Testis (tissue), 3 donors: ENCODE measurements around the gene CASP3. TPM values are rescaled to one million over a fixed set of nuclear protein-coding genes. Genes with fewer than 3 reads are reported as not detected.

Experiments used
- DNase-seq: peaks from one replicate; pipeline ENCODE4 v3.0.0-alpha.2; 2019
- H3K27ac ChIP-seq, 2 donors: fragments of 200-600 bp; sonication (generic); one replicate each; pipeline ENCODE4 v1.5.1; 2019
- H3K27me3 ChIP-seq: fragments of 200-600 bp; sonication (generic); one replicate; pipeline ENCODE4 v1.5.1; 2019
- H3K36me3 ChIP-seq: fragments of 200-600 bp; sonication (generic); one replicate; pipeline ENCODE4 v1.5.1; 2017; ENCODE audit warnings: low read depth; ENCODE audit errors: missing control alignments
- H3K4me1 ChIP-seq: fragments of 200-600 bp; sonication (generic); one replicate; pipeline ENCODE4 v1.5.1; 2019
- H3K4me3 ChIP-seq, 2 donors: fragments of 200-600 bp; sonication (generic); one replicate each; pipeline ENCODE4 v1.5.1; 2017 to 2019
- H3K9me3 ChIP-seq: fragments of 200-600 bp; sonication (generic); one replicate; pipeline ENCODE4 v1.5.1; 2017
- CTCF ChIP-seq, 3 experiments: fragments of 450-650 bp in 2 of 3; fragments of 200-600 bp in 1 of 3; sonication (generic) in 1 of 3; IDR thresholded peaks; one replicate each; pipeline ENCODE4 v1.5.1; 2016 to 2019; ENCODE audit warnings: antibody characterized with exemption in 3 of 3, mild to moderate bottlenecking in 2 of 3, moderate library complexity in 1 of 3
- POLR2A ChIP-seq: fragments of 450-650 bp; IDR thresholded peaks from one replicate; pipeline ENCODE4 v1.6.1; 2017; ENCODE audit warnings: antibody characterized with exemption, mild to moderate bottlenecking, moderate library complexity
- WGBS, 2 donors: methylation state at CpG; one replicate each; pipeline ENCODE4 v1.1.5; 2018; 5-methylcytosine and 5-hydroxymethylcytosine counted together
- intact Hi-C: fragments of 100-400 bp; cut with DNase I; formaldehyde crosslinking; loops from one replicate; pipeline ENCODE4 v1.15.1; 2023; ENCODE audit warnings: low total_unique reads
- polyA plus RNA-seq: library from polyadenylated mRNA; stranded (reverse); fragments of 350-450 nt; fragmentation: Illumina TruSeq; extraction: RNeasy Lipid Tissue Mini Kit (QIAGEN cat#74804); gene quantifications from one replicate; pipeline ENCODE4 v1.2.3, GENCODE V29; 2014; ENCODE audit warnings: low read depth, low replicate concordance; ENCODE audit not compliant: insufficient read depth
- total RNA-seq, 2 donors: library from RNA; depleted of rRNA; stranded (reverse); fragments of >200 nt; gene quantifications; one replicate each; pipeline ENCODE4 v1.2.3, GENCODE V29; 2016

Gene CASP3
- total and polyA plus RNA-seq, 3 donors from 2014 or later: 12.0 to 20.2 (median 12.3) TPM

- no peaks in the 10 kb centered on the region for H3K9me3 ChIP-seq
- intact Hi-C loops: no loop called here
- no peak overlapping the region for H3K4me3 ChIP-seq
- no peaks in the 10 kb centered on the region for H3K36me3 ChIP-seq
- TF ChIP-seq POLR2A (no peak), CTCF (IDR thresholded peaks at IDR 0.05) (no peak)
- H3K27me3 ChIP-seq: no peaks in the 10 kb centered on the region
- H3K4me1 ChIP-seq: no peaks in the 10 kb centered on the region
- H3K27ac ChIP-seq: no peak overlapping the region
- DNase-seq: no peak
- WGBS, 2 donors: 83 to 86% methylated on average over 5 of the region's 5 CpGs
Observed at GRCh38 chr4:184684491-184685189, 35.4 kb upstream of the CASP3 start.

GRCh38 chr4:184681916-184682315 lies 32.7 kb upstream of the CASP3 start:
- no peaks in the 10 kb centered on the region for H3K36me3 ChIP-seq
- 96 to 100% methylated on average over 1 of the region's 1 CpG for WGBS, 2 donors
- DNase-seq: no peak
- no peaks in the 10 kb centered on the region for H3K4me1 ChIP-seq
- H3K9me3 ChIP-seq: no peaks in the 10 kb centered on the region
- no peak overlapping the region for H3K4me3 ChIP-seq
- intact Hi-C loops: no loop called here
- TF ChIP-seq CTCF (IDR thresholded peaks at IDR 0.05): no peak
- no peak for TF ChIP-seq POLR2A
- no peaks in the 10 kb centered on the region for H3K27me3 ChIP-seq
- no peak overlapping the region for H3K27ac ChIP-seq

- Histone ChIP-seq H3K27ac (no peak overlapping the region), H3K36me3 (no peaks in the 10 kb centered on the region), H3K4me1 (no peaks in the 10 kb centered on the region), H3K9me3 (no peaks in the 10 kb centered on the region), H3K27me3 (no peaks in the 10 kb centered on the region), H3K4me3 (no peak overlapping the region)
- DNase-seq: no peak
- intact Hi-C loops: no loop called here
- no peak for TF ChIP-seq POLR2A
- TF ChIP-seq CTCF (IDR thresholded peaks at IDR 0.05): no peak
- whole genome bisulfite sequencing, 2 donors: 68 to 71% methylated on average over 9 of the region's 9 CpGs
Observed at GRCh38 chr4:184680698-184681097, 31.5 kb upstream of the CASP3 start.

GRCh38 chr4:184675821-184676492 lies 26.7 kb upstream of the CASP3 start:
- no peaks in the 10 kb centered on the region for H3K27me3 ChIP-seq
- H3K9me3 ChIP-seq: no peaks in the 10 kb centered on the region
- H3K4me1 ChIP-seq: no peaks in the 10 kb centered on the region
- intact Hi-C loops: no loop called here
- no peak for DNase-seq
- 83 to 91% methylated on average over 3 of the region's 3 CpGs for WGBS, 2 donors
- no peak overlapping the region for H3K27ac ChIP-seq
- H3K36me3 ChIP-seq: no peaks in the 10 kb centered on the region
- no peak overlapping the region for H3K4me3 ChIP-seq
- no peak for TF ChIP-seq POLR2A
- TF ChIP-seq CTCF (IDR thresholded peaks at IDR 0.05): no peak

DNA sequence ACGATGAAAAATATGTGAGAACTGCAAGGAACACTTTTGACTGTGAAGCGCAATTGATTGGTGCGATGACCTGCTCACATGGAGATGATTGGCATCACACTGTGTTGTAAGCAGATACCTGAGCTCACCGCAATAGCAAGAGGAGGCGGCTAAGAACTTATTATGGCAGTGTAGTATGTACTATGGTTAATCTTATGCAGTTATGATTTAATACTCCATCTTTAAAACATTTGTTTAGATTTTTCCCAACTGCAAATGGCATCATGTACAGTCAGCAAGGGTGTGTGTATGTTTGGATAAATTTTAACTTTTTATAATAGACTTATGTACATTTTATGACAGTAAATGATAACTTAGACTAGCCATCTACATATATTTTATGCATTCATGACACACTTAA lies 25.8 kb upstream of the CASP3 start:
- DNase-seq: no peak
- intact Hi-C loops: no loop called here
- Histone ChIP-seq H3K4me1 (no peaks in the 10 kb centered on the region), H3K36me3 (no peaks in the 10 kb centered on the region), H3K27me3 (no peaks in the 10 kb centered on the region), H3K4me3 (no peak overlapping the region), H3K9me3 (no peaks in the 10 kb centered on the region), H3K27ac (no peak overlapping the region)
- TF ChIP-seq CTCF (IDR thresholded peaks at IDR 0.05) (no peak), POLR2A (no peak)
- WGBS, 2 donors: 93 to 95% methylated on average over 5 of the region's 5 CpGs
